C4-2B (cell line): Measurements from ENCODE around the gene METRN.
A peak's percentile ranks its signal among the peaks of the same experiment; 100 is the strongest.

Experiments
- H3K27ac ChIP-seq: fragments of 450-650 bp; 2 replicates; pipeline ENCODE4 v1.5.1; 2017
- CTCF ChIP-seq: fragments of 450-650 bp; conservative IDR thresholded peaks from 2 replicates; pipeline ENCODE4 v1.5.1; 2017; ENCODE audit warnings: mild to moderate bottlenecking
- ZFX ChIP-seq: fragments of 450-650 bp; IDR thresholded peaks from 2 replicates; pipeline ENCODE4 v1.6.1; 2017

METRN gene

GRCh38 chr16:689175-689897, 25.6 kb upstream of the METRN start:
- no peak for TF ChIP-seq ZFX
- TF ChIP-seq CTCF, result no peak
- H3K27ac ChIP-seq, result peak overlapping the region; percentile 83

- H3K27ac ChIP-seq, result peak overlapping the region; percentile 83; the same call in 1 of the 2 replicates
These were observed 23.7 kb upstream of the METRN start for GRCh38 chr16:691242-691641.

- TF ChIP-seq ZFX, result no peak
- no peak for TF ChIP-seq CTCF
- H3K27ac ChIP-seq, result no peak overlapping the region
These were observed 22.4 kb upstream of the METRN start for GRCh38 chr16:692356-693108.

GRCh38 chr16:693364-693763, 21.6 kb upstream of the METRN start:
- no peak overlapping the region for H3K27ac ChIP-seq

GRCh38 chr16:693766-694165, 21.2 kb upstream of the METRN start:
- H3K27ac ChIP-seq, result no peak overlapping the region
- TF ChIP-seq CTCF (no peak), ZFX (no peak)

More at GRCh38 chr16:693364-693763, 21.6 kb upstream of the METRN start:
- TF ChIP-seq CTCF (no peak), ZFX (no peak)

GRCh38 chr16:694187-694862, 20.6 kb upstream of the METRN start:
- TF ChIP-seq ZFX, result no peak
- no peak for TF ChIP-seq CTCF
- peak overlapping the region; percentile 94; the same call in 1 of the 2 replicates for H3K27ac ChIP-seq

- no peak for TF ChIP-seq ZFX
- no peak for TF ChIP-seq CTCF
- peak overlapping the region; percentile 94 for H3K27ac ChIP-seq
These were observed 20.0 kb upstream of the METRN start for GRCh38 chr16:694863-695354.
